Daoy (cell line): ENCODE measurements around the gene EPHA6. TPM values are rescaled to one million over a fixed set of nuclear protein-coding genes. Genes with fewer than 3 reads are reported as not detected.
"Not testable (repeated sequence)": the region's sequence is repeated elsewhere in the genome, so short reads cannot be mapped to it uniquely, and the experiment has no call there.

Experiments
- DNase-seq: peaks from one replicate; pipeline ENCODE4 v3.0.0-alpha.2; 2015; ENCODE audit warnings: low read depth
- total RNA-seq: library from RNA; depleted of rRNA; stranded (reverse); fragments of >200 nt; shearing (Covaris generic); gene quantifications from 2 replicates; pipeline ENCODE4 v1.2.3, GENCODE V29; 2014

Gene EPHA6
- total RNA-seq, 1 experiment from 2014 or later = not detected

DNA sequence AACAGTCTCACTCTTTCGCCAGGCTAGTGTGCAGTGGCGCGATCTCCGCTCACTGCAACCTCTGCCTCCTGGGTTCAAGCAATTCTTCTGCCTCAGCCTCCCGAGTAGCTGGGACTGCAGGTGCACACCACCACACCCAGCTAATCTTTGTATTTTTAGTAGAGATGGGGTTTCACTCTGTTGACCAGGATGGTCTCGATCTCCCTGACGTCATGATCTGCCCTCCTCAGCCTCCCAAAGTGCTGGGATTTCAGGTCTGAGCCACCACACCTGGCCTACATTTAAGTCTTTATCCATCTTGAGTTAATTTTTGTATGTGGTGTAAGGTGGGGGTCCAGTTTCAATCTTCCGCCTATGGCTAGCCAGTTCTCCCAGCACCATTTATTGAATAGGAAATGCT lies 211.2 kb downstream of the EPHA6 start:
- not testable (repeated sequence) for DNase-seq

DNA sequence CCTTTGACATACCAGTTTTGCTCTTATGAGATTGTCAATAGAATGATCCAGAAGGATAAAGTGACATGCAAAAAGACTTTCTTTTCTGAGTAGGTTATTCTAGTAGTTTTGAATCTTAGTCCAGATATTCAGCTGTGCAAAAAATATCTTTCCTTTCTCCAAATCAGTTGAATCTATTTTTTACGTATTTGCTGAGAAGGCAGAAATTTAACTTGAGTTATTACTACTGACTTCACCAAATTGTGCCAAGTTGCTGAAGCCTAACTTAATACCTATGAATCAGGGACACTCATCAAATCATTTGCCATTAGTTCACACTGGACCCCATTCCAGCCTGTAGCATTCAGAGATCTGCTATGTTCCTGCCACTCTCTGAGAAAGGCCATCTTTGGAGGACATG lies 215.6 kb downstream of the EPHA6 start:
- no peak for DNase-seq

DNA sequence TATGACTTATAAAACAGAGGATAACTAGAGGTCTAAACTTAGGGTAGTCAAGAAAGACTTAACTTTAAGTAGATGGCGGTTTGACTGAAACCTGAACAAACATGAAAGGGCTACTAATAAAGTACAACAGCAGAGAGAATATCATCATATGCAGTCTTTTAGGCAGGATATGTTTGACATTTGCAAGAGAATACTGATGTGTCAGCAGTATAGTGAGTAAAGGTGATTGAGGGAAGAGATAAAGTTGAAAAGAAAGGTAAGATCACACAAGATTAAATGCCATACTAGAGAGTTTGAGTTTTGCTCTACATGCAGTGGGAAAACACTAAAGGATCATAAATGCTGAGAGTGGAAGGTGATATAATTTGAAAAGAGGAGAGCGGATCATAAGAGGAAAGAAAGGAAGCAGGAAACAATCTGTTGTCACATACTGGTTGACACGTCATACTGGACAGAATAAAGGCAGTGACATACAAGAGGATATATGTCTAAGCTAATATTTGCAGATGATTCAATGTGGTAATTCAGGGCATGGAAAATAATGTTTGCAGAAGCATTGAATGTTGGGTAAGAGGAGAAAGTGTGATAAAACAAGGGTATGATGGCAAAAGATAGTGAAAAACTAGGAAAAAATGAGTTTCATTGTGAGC lies 223.0 kb downstream of the EPHA6 start:
- no peak for DNase-seq

DNA sequence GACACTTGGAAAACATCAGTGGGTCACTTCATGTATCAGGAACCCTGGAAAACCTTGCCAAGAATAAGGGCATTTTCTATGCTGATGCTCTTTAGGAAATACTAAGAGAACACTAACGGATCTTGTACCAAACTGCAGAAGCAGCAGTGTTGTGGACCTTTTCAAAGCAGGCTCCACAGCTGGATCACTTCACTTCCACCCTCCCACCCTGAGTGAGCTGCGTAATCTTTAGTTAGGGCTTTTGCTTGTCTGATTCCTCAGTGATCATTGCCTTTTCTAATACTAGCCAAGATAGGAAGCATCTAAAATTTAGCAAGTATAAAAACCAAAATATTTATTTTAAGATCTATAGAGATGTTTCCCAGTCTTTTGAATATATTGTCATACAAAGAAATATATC lies 229.0 kb downstream of the EPHA6 start:
- no peak for DNase-seq

DNA sequence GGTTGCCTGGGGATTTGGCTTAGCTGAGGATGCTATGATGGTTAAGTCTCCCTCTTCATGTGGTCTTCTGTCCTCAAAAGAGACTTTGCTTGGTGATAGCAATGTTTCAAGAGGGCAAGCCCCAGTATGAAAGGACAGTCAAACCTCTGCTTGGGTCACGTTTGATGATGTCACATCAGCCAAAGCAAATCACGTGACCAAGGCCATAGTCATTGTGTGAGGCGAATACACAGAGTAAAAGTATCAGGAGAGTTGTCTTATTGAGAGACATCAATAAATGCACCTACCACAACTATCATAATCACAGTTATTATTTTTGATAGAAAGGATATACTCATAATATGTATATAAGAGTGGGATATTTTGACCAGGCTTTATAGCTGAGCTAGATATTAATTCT lies 243.0 kb downstream of the EPHA6 start:
- no peak for DNase-seq

DNA sequence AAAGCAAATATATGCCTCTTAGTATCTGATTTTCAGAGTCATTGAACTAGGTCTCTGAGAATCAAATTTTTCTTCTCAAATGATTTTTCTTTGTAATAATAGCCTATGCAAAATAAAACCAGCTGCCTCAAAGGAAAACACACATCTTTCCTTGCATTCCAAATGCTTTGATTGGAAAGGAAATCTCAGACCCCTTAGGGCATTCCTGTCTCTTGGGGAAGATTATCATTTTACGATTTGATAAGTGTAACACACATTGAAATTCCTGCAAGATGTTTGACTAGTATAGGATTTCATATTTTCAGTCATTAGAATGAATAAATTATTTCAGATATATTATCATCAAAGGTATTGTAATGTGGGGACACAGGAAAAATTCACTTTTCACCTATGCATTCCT lies 244.8 kb downstream of the EPHA6 start:
- no peak for DNase-seq

DNA sequence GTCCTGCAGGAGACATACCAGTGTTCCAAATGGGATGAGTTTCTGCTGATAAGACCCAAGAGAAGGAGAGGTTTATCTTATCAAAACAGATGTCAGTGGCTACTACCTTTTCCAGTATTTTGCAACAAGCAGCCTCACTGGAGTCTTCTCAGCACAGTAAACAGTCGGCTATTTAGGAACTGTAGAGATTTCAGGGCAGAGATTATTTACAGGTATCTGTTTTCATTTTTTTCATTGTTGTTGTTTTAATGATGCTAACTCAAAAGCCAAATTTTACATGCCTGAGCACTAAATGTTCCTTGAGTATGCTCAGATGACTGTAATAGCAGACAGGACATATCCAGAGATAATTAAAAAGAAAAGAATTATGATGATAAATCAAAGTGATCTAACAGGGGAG lies 252.1 kb downstream of the EPHA6 start:
- DNase-seq = no peak

DNA sequence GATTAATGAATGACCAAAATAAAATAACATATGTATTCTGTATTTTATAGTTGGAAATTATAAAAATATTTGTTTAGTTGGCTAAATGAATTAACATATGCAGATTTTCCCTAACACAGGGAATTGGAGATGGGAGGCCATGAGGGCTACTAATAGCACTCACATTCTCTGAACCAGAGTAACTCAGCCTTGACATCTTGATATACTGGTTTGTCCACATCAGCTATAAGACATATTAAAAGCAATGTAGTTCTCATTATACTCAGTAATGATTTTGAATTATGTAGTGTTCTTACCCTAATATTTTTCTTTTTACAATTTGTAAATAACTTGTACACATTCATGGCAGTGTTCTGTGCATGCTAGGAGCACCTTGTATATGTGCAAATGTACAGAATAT lies 255.9 kb downstream of the EPHA6 start:
- no peak for DNase-seq

DNA sequence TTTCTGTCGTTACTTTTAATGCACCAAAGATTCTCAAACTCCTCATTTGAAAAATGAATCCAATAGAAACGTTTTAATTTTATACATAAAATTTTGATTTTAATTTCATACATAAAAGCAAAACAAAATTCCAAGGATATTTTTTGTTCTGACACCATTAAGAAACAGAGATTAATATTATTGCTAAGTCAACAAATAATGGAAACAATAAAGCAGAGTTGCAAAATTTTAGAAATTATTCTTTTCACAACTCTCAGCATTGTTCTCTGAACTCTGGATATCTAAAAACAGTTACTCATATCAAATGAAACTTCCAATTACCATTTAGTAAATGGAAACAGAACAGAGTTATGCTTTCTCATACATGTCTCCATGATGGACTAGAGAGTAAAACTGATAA lies 260.2 kb downstream of the EPHA6 start:
- DNase-seq = no peak

DNA sequence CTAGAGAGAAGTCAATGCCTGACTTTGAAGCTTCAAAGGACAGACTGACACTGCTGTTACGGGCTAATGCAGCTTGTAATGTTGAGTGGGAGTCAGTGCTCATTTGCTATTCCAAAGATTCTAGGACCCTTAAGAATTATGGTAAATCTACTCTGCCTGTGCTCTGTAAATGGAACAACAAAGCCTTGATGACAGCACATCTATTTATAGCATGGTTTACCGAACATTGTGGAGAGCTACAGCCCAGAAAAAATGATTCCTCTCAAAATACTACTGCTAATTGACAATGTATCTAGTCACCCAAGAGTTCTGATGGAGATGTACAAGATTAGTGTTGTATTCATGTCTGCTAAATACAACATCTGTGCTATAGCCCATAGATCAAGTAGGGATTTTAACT lies 262.3 kb downstream of the EPHA6 start:
- DNase-seq = no peak

DNA sequence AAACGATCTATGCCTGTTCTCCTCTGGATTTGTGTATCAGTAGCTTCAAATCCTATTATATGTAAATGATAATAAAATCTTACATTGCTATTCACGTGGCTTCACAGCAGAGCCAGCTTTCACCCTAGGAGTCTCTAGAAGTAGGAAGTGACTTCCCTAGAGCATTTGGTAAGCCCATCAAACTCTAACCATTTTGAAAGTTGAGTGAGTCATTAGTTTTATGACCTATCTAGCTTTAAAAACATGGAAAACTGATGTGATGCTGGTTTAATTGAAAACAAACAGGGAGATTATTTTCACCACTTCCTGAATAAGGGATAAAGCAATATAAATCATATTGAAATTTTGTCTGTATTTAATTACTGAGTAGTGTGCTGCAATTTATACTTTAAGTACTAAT lies 275.2 kb downstream of the EPHA6 start:
- no peak for DNase-seq

DNA sequence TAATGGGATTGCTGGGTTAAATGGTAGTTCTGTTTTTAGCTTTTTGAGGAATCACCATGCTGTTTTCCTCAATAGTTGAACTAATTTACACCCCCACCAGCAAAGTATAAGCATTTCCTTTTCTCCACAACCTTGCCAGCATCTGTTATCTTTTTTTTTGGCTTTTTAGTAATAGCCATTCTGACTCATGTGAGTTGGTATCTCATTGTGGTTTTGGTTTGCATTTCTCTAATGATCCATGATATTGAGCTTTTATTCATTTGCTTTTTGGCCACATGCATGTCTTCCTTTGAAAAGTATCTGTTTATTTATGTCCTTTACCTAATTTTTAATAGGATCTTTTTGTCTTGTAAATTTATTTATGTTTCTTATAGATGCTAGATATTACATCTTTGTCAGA lies 288.2 kb downstream of the EPHA6 start:
- no peak for DNase-seq

DNA sequence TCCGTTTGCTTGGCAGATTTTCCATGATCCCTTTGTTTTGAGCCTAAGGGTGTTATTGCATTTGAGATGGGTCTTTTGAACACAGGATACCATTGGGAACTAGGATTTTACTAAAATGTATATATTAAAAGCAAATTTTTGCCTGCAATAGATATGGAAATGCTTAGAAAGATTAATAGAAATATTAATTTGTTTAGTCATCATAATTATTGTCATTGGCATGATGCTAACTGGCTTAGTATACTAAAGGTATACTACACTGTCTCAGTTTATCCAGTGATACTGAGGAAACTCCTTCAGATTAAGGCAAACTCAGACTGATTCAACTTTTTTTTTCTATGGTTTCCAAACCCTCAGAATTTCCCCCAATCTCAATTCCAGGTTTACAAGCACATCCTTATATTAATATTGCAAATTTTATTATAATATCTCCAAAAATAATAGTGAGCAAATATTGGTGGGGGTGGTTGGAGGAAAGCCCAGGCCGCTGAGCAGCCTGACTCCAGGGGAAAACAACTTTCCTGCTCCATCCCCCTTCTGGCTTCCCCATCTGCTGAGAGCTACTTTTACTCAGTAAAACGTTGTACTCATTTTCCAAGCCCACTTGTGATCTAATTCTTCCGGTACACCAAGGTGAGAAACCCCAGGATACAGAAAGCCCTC lies 291.7 kb downstream of the EPHA6 start:
- DNase-seq = no peak

DNA sequence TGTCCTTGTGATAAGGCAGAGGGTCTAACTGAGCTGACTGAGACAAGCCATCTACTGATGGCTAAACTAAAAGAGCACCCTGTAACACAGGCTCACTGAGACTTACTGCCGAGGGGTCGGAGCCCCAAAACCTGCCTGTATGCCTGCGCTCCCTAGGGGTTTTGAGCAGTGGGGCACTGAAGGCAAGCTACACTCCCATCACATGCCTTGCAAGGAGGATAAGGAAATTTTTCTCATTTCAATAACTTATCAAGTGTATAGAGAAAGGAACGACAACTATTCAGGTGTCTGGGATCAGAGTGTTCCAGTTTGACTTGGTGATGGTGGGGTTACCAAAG lies 292.2 kb downstream of the EPHA6 start:
- no peak for DNase-seq

DNA sequence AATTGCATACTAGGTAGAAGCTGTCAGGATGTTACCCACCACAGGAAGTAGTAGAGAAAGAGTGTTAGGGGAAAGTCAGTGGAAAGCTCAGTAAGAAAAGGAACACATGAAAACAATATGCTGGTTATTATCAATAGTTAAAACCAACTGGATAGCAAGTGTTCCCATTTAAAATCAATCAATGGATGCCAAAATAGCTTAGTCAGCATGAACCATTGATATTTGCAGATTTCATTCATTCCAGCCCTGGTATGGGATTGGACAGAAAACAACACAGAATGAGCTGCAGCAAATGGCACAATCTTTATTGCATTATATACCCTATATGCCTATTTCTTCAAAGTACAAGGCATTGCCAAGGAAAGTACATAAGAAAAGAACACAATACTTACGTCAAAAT lies 293.7 kb downstream of the EPHA6 start:
- DNase-seq = no peak

DNA sequence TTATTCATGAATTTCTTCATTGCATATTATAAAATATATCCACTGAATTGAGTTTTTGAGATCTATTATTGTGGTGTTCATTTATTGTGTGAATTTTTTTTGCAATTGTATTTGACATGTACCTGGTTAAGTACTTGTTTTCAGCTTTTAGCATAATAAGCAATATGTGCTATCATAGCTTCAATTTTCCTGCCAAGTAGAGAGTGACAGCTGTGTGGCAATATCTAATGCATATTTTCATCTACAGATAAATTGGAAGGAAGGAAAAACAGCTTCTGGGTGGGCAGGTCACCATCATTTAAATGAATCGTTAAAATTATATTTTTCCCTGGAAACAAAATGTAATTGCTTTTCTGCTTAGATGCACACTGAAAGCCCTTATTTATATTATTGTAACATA lies 296.9 kb downstream of the EPHA6 start:
- no peak for DNase-seq

DNA sequence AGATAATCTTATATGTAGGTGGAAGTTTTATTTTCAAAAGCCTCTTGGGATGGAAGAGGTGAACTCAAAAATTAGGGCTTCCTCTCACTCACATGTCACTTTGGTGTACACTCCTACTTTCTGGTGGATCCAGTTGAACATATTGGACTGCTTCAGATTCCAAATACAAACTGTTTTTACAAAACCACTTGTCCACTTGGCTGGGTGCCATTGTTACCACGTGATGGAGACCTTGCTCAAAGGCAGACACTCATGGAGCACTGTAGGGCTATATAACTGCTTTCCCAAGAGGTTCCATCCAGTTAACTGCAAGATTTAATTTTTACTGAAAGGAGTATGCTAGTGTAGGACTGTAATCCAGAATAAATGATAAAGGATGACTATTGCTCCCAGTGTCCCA lies 307.0 kb downstream of the EPHA6 start:
- no peak for DNase-seq

DNA sequence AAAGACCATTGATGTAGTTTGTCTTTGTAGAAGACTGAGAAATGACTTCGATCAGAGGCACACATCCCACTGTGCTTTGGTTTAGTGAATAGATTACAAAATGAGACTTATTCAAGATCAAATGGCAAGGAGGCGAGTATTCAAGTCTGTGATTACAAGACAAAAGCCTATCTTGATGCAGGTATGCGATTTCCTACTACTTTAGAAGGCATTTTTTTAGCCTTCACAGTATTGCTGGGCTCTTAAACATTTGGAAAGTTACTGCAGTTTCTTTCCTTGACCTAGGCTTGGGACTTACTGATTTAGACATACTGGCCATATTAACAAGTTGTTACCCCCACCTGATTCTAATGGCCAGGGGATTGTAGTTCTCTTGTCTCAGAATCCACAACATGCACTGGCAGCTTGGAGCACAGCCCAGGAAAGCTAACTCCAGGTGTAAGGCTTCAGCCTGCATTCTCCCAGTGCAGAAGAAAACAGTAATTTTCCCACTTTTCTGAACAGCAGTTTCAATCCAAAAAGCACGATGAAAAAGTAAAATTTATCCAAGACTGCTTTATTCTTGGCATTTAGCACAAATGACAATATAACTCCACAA lies 311.6 kb downstream of the EPHA6 start:
- no peak for DNase-seq

DNA sequence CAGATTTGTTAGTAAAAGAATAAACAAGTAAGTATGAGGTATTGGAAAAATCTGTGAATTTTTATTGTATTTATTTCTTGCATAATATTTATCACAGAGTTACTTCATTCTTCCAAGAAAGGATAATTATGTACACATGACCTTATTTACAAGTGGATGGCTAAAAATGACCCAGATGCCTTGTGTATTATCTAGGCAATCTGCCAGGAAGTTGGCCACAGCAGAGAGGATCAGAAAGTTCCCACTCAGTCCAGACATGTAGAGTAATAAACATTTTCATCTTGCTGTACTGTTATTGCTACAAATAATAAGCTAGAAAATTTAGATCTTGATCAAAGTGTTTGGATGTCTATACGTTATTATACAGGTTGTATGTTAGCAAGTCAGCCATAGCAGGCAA lies 317.1 kb downstream of the EPHA6 start:
- DNase-seq = no peak

DNA sequence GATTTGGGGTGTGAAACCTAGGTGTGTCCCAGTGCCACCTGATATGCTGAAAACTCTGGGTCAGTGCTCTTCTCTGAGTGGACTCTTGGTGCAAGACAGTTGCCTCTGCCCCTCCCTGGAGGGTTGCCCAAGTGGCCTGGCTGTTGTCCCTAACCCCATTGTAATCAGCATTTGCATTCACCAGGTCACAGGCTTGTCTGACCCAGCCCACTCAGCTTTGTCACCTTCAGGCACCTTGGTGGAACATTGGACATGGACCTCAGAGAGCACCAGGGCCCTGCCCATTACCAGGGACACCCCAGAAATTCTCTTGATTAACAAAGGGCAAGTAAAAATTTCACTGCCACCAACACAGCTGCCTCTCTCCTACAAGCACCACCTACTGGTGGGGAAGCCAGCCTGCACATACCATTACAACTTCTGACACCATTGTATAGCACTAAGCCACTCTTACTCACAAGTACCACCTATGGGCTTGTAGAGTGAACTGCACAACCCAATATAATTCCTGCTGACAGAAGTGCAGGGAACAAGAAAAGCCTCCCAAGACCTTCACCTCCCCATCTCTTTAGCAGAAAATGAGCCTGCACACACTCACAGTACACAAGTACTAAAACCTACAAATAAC lies 324.6 kb downstream of the EPHA6 start:
- no peak for DNase-seq

DNA sequence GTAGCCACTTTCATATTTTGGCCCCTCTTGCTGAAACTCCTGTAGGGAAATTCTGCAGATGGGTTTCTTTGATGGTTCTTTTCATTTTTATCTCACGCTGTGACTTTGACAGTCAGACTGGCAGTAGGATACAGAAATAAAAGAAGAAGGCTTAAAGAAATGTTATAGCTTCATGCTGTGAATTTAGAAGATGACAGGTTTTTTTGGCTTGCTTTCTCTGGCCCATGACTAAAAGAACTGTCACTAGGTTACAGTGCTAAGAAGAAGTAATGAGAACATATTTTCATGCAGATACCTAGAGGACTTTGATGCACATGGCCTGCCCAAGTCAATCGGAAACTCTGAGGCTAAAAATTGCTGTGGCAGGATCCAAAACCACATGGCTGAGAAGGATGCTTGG lies 334.5 kb downstream of the EPHA6 start:
- DNase-seq = no peak

DNA sequence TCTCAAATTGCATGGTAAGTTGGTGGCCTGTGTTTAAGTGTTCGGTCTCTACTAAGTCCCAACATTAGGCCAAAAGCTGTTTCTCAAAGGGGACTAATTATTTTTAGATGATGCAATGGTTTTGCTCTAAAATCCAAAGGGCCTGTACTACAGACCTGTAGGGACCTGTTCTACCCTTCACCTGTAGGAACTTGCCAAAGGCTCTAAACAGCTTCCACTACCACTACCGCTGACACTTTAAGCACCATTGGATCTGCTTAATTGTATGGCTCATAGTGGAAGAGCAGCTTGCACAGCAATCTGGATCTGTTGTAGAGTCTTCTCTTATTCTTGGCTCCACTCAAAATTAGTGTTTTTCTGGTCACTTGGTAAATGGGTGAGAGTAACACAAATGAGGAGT lies 346.8 kb downstream of the EPHA6 start:
- no peak for DNase-seq

DNA sequence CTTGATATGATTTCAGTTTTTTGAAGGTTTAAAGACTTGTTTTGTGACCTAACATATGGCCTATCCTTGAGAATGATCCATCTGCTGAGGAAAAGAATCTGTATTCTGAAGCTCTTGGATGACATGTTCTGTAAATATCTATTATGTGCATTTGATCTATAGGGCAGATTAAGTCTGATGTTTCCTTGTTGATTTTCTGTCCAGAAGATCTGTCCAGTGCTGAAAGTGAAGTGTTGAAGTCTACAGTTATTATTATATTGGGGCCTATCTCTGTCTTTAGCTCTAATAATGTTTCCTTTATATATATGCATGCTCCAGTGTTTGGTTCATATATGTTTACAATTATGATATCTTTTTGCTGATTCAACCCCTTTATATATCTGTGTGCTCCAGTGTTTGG lies 362.8 kb downstream of the EPHA6 start:
- no peak for DNase-seq
